HUDEP-2 (cell line): ENCODE measurements around the gene MR1.

ENCODE experiments used
- DNase-seq, 76 experiments: peaks; one replicate each; lab custom pipeline; 2025; ENCODE audit not compliant: unreplicated experiment in 76 of 76; lab: John Stamatoyannopoulos, UW

The MR1 gene

GRCh38 chr1:181033799-181034451 lies at the start of gene MR1:
MR1 (plus strand) TSS chr1:181033983; CDS start chr1:181034008, 25 bp downstream.
- DNase-seq = peak in 47 of 76 experiments; percentile 7 to 91 (median 72)

- DNase-seq = peak in 1 of 76 experiments; percentile 1
Measured at GRCh38 chr1:180988253-180988752, 45.5 kb upstream of the MR1 start.

- DNase-seq = no peak
Measured at GRCh38 chr1:180994262-180994661, 39.5 kb upstream of the MR1 start.

GRCh38 chr1:180997843-180998504 lies 35.8 kb upstream of the MR1 start:
- DNase-seq = no peak

- no peak for DNase-seq
Measured at GRCh38 chr1:181001091-181001780, 32.5 kb upstream of the MR1 start.

GRCh38 chr1:181002582-181003172 lies 31.1 kb upstream of the MR1 start:
- no peak for DNase-seq

- no peak for DNase-seq
Measured at GRCh38 chr1:181010789-181011188, 23.0 kb upstream of the MR1 start.

GRCh38 chr1:181011301-181012202 lies 22.2 kb upstream of the MR1 start:
- DNase-seq = no peak

GRCh38 chr1:181012203-181012745 lies 21.5 kb upstream of the MR1 start:
- DNase-seq = no peak

- no peak for DNase-seq
Measured at GRCh38 chr1:181013144-181013543, 20.6 kb upstream of the MR1 start.

GRCh38 chr1:181014477-181015250 lies 19.1 kb upstream of the MR1 start:
- DNase-seq = no peak

GRCh38 chr1:181015251-181015615 lies 18.6 kb upstream of the MR1 start:
- no peak for DNase-seq

- DNase-seq = no peak
Measured at GRCh38 chr1:181016563-181016962, 17.2 kb upstream of the MR1 start.

- DNase-seq = no peak
Measured at GRCh38 chr1:181018901-181019681, 14.7 kb upstream of the MR1 start.

- no peak for DNase-seq
Measured at GRCh38 chr1:181021159-181021558, 12.6 kb upstream of the MR1 start.

- DNase-seq = peak in 45 of 76 experiments; percentile 2 to 64 (median 33)
Measured at GRCh38 chr1:181021811-181022434, 11.9 kb upstream of the MR1 start.

- DNase-seq = no peak
Measured at GRCh38 chr1:181023265-181024057, 10.3 kb upstream of the MR1 start.
